ENCODE data around the gene VGLL2.

Gene VGLL2

GRCh38 chr6:117269638-117270054 is 4.3 kb downstream of the VGLL2 start:
- no peak for DNase-seq

GRCh38 chr6:117270055-117270842 is 4.9 kb downstream of the VGLL2 start:
- DNase-seq = no peak

DNA sequence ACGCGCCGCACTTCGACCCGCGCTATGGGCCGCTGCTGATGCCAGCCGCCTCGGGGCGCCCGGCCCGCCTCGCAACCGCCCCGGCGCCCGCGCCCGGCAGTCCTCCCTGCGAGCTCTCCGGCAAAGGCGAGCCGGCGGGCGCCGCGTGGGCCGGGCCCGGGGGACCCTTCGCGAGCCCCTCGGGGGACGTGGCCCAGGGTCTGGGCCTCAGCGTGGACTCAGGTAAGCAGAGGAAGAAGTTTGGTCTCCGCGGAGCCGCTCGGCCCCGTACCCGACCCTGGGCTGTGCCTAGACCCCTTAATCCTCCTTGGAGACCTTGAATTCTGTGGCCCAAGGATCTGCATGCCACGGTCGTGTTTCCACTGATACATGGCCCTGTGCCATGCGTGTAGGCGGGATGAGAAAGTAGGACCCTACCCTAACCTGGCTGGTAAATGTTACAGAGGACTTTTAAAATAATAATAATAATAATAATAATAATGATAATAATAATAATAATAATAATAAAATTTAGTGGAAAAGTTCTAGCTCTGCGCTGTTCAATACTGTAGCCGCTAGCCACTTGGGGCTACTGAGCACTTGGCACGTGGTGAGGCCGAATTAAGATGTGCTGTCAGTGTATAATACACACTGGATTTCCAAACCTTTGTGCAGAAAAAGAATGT is 5.6 kb downstream of the VGLL2 start:
- DNase-seq = no peak

GRCh38 chr6:117272032-117272866 is 6.9 kb downstream of the VGLL2 start:
- no peak for DNase-seq

DNA sequence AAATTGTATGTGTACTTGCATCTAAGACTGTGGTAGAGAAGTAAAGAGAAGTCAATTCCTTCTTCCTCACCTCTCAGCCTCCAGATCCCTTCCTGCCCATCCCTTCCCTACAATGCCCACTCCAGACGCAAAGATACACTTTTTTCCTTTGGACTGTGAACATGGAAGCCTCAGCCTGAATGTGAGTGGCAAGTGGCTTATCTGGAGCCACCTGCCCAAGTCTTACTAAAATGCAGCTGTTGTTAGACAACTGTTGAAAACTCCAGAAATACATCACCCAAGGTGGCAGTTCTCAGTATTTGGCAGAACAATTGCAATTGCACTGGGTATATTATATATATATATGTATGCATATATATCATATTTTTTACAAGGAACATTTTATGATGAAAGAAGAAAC is 7.5 kb downstream of the VGLL2 start:
- no peak for DNase-seq

DNA sequence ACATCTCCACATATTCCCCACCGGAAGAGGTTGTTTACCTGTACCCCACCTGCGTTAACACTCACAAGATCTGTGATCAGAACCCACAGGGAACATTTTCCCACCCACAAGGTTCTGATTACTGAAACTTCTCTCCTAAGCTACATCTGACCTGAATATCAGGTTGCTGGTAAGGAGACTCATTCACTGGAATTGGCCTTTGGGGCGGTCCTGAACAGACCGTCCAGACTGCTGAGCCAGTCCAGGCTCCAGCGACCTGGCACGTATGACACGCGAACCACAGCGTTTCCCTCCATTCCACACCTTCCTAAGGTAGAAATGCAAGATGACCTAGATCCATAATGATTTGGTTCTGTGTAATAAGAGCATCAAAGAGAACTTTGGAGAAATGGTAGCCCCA is 9.8 kb downstream of the VGLL2 start:
- no peak for DNase-seq

GRCh38 chr6:117275711-117276110 is 10.4 kb downstream of the VGLL2 start:
- no peak for DNase-seq

DNA sequence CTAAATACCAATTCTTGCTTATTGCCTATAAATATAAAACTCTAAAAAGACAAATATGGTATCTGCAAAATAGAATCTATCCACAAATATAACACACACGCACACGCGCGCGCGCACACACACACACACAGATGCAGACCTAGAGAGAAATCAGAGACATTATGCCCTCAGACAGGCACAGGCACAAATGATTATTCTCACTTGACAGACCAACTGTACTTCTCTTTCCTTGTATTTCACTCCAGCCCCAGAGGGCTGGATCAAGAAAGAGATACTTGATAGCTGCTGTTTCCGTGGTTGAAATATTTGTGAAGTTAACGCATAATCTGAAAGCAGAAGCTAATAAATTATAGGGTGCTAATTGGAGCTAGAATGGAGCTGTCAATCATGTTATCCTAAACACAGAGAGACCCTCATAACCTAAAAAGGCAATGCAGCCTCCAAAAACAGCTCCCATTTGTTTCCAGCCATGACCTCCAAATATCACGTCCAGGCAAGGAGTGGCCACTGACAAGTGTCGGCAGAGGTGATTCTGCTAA is 11.5 kb downstream of the VGLL2 start:
- DNase-seq = no peak

GRCh38 chr6:117280922-117281321 is 15.6 kb downstream of the VGLL2 start:
- DNase-seq = no peak

- no peak for DNase-seq
These were observed 22.8 kb downstream of the VGLL2 start for GRCh38 chr6:117288083-117288715.

DNA sequence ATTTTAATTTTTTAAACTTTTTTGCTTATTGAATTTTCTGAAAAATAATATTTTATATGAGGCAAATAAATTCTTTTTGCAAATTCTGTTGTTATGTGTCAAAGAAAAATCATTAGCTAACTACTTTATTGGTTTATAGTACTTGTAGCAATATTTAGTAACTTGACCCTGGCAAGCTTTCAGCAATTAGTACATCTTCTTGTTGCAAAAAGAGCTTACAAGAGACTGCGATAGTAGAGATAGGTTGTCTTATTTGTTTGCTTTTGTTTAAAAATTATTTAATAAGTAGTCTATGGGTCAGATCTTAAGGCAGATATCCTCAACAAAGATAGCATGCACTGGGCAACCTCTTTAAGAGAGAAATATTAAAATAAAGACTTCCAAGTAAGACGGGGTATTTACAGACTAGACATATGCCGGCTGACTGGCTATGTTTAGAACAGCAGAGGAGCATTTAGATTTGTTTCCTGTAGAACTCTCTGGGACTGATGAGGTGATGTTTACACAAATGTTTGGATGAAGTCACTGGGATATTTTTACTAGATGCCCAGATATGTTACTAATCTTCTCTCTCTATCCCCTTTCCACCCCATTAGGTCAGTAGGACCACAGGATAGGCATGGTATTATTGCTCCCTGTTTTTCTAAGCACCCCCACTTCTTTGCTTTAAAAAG is 25.0 kb downstream of the VGLL2 start:
- no peak for DNase-seq

GRCh38 chr6:117298941-117299340 is 33.6 kb downstream of the VGLL2 start:
- no peak for DNase-seq

DNA sequence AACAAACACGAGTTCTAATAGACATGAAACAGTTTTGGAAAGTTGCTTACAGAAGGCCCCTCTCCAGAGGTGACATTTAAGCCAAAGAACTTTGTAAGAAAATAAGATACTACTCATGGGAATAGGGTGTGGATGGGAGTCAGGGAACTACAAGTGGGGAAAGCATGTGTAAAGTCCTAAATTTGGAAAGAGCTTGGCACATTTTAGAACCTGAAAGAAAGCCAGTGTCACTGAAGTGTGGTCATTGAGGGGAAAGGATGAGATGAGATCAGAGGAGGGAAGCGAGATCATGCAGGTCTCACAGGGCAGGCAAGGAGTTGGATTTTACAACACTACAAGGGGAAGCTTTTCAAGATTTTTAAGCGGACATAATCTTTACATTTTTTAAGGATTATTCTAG is 38.0 kb downstream of the VGLL2 start:
- DNase-seq = no peak

DNA sequence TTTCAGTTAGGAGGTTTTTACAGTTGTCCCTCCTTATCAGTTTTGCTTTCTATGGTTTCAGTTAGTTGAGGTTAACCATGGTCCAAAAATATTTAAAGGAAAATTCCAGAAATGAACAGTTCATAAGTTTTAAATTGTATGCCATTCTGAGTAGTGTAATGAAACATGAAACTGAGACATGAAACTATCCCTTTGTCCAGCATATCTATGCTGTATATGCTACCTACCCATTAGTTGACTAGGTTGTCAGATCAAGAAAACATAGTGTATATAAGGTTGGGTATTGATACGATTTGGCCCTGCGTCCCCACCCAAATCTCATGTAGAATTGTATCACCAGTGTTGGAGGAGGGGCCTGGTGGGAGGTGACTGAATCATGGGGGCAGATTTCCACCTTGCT is 39.1 kb downstream of the VGLL2 start:
- DNase-seq = no peak

- DNase-seq = no peak
These were observed 41.0 kb downstream of the VGLL2 start for GRCh38 chr6:117306227-117306790.

DNA sequence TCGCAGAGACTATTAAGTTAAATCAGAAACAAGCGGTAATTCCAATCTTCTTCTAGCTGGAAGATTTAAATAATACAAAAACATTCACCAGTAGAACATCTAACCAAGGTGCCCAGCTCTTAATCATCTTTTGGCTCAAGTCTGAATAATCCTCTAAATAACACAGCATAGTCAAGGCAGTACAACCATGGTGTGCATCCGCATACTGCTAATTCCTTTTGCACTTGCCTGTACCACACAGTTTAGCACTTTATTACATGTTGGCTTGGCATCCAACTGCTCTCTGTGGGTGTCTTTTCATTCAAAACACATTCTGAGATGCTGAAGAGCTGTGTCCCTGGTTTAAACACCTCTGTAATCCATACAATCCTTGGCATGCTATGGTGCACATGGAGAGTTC is 42.3 kb downstream of the VGLL2 start:
- no peak for DNase-seq

GRCh38 chr6:117309069-117309468 is 43.7 kb downstream of the VGLL2 start:
- no peak for DNase-seq

DNA sequence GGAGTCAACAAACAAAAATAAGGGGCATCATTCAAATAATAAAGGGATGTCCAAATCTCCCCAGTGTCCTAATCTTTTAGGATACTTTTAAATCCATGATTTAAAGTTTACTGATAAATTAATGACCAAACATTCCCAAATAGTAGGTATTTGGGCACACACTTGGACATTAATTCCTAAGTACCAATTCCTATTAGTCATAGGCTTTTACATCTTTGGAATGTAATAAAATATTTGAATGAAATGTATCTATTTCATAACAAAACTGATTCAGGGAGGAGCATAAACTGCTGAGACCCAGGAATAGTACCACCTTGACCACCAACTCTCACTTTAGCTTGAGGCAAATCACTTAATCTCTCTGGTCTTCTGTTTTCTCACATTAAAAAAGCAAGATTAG is 44.3 kb downstream of the VGLL2 start:
- no peak for DNase-seq

DNA sequence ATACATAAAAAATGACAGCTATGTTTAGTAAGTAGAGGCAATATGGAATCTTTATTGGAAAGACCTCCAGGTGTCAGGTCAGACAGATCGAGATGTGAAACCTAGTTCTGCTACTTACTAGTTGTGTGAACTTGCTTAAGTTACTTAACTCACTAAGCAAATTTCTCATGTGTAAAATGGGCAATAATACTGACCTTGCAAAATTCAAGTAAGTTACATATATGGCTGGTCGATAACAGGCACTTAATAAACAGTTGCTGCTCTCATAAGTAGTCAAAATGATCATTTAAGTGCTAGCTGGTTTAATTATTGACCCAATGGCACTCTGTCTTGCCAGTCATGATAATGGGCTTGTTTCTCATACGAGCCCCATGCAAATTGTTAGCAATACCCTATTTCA is 46.0 kb downstream of the VGLL2 start:
- DNase-seq = no peak

GRCh38 chr6:117311726-117312125 is 46.4 kb downstream of the VGLL2 start:
- DNase-seq = no peak

GRCh38 chr6:117317261-117317660 is 51.9 kb downstream of the VGLL2 start:
- DNase-seq = peak; percentile 12

Measured in NCI-H69 (cell line).